ENCODE results near the gene SCN1B.

Gene SCN1B

GRCh38 chr19:34984287-34984686 is 46.0 kb upstream of the SCN1B start:
- Histone ChIP-seq H3K9me2 (replicated peaks; ENCODE audit: insufficient read depth, low read length) (no peaks in the 10 kb centered on the region), H4K20me1 (ENCODE audit: insufficient read depth, low read length) (no peaks in the 10 kb centered on the region), H2AFZ (ENCODE audit: low read length) (no peak overlapping the region), H3K9me3 (replicated peaks; ENCODE audit: insufficient read depth, low read length) (no peaks in the 10 kb centered on the region), H3K79me2 (ENCODE audit: low read length) (no peaks in the 10 kb centered on the region), H3K4me2 (ENCODE audit: low read depth, low read length) (no peak overlapping the region), H3K9ac (ENCODE audit: low read length) (no peak overlapping the region), H3K4me3 (ENCODE audit: low read length) (no peak overlapping the region), H3K36me3 (replicated peaks; ENCODE audit: insufficient read depth, low read length) (no peaks in the 10 kb centered on the region), H3F3A (ENCODE audit: insufficient read depth, low read length) (no peaks in the 10 kb centered on the region), H3K27me3 (replicated peaks; ENCODE audit: insufficient read depth, low read length) (peaks cover 37% of the 10 kb centered on the region), H3K27ac (ENCODE audit: low read length) (no peak overlapping the region), H3K4me1 (ENCODE audit: low read length) (no peaks in the 10 kb centered on the region)
- no peak for DNase-seq
- TF ChIP-seq CTCF (IDR thresholded peaks at IDR 0.05; ENCODE audit: low read length) (no peak), EZH2phosphoT487 (IDR thresholded peaks at IDR 0.05; ENCODE audit: low read length) (no peak), EZH2 (optimal IDR thresholded peaks at IDR 0.05; ENCODE audit: low read depth, low read length) (no peak)

DNA sequence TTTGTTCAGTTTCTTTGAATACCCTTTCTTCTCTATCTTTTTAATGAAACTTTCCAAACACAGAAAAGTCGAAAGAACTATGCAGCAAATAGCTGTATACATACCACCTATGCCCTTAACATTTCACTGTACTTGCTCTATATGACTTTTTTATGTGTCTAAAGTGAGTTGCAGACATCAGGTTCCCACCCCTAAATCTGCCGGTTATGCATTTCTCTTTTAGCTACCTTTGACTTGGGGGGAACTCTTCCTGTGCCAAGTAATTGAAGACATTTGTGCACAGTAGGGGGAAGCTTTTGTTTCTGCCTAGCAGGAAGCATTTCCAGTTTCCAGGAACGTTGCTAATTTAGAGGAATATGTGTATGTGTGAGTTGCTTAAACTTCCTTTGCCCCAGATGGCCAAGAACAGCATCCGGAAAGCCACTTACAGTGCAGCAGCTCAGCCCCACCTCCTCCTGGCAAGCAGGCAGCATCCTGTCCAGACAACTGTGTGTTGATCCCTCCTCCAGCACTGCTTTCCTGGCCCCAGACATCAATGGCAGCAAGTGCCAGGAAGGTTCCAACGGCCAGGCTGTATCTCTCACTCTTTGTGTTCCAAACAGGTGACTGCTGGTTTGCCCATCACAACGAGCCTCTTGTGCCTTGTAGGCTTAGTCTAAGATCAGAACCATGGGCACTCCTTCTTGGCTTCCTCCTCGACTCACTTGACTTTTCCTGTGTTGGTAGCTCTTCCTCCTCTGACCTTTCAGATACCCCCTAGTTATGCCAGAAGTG is 44.8 kb upstream of the SCN1B start:
- Histone ChIP-seq H3F3A (ENCODE audit: insufficient read depth, low read length) (no peaks in the 10 kb centered on the region), H3K79me2 (ENCODE audit: low read length) (no peaks in the 10 kb centered on the region), H3K4me3 (ENCODE audit: low read length) (no peak overlapping the region), H3K9me2 (replicated peaks; ENCODE audit: insufficient read depth, low read length) (no peaks in the 10 kb centered on the region), H2AFZ (ENCODE audit: low read length) (no peak overlapping the region), H3K9me3 (replicated peaks; ENCODE audit: insufficient read depth, low read length) (no peaks in the 10 kb centered on the region), H3K36me3 (replicated peaks; ENCODE audit: insufficient read depth, low read length) (no peaks in the 10 kb centered on the region), H3K27me3 (replicated peaks; ENCODE audit: insufficient read depth, low read length) (peaks cover 29% of the 10 kb centered on the region), H3K27ac (ENCODE audit: low read length) (no peak overlapping the region), H3K4me1 (ENCODE audit: low read length) (no peaks in the 10 kb centered on the region), H3K4me2 (ENCODE audit: low read depth, low read length) (no peak overlapping the region), H4K20me1 (ENCODE audit: insufficient read depth, low read length) (no peaks in the 10 kb centered on the region), H3K9ac (ENCODE audit: low read length) (no peak overlapping the region)
- no peak for DNase-seq
- TF ChIP-seq EZH2phosphoT487 (IDR thresholded peaks at IDR 0.05; ENCODE audit: low read length): no peak
- no peak for TF ChIP-seq CTCF (IDR thresholded peaks at IDR 0.05; ENCODE audit: low read length)
- no peak for TF ChIP-seq EZH2 (optimal IDR thresholded peaks at IDR 0.05; ENCODE audit: low read depth, low read length)

DNA sequence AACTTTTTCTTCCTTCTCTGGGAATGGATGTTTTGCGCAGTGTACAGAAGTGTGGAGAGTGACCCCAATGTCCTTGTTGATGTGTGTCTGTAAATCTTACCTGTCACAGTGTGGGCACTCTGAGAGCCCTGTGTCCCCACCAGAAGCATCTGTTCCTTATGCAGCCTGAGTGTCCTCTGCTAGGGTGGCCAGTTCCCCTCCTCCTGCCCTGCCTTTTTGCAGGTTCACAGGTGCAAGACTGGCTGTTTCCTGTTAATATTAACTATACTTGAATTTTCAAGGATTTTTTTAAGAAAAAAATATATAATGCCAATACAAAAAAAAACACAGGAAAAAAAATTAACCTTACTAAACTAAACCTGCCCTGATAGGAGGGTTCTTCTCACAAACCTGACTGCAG is 42.2 kb upstream of the SCN1B start:
- H3K9me3 ChIP-seq (replicated peaks; ENCODE audit: insufficient read depth, low read length): no peaks in the 10 kb centered on the region
- no peak for TF ChIP-seq EZH2 (optimal IDR thresholded peaks at IDR 0.05; ENCODE audit: low read depth, low read length)
- no peak for TF ChIP-seq CTCF (IDR thresholded peaks at IDR 0.05; ENCODE audit: low read length)
- no peak for TF ChIP-seq EZH2phosphoT487 (IDR thresholded peaks at IDR 0.05; ENCODE audit: low read length)

More for the DNA sequence above, 42.2 kb upstream of the SCN1B start:
- H3K4me2 ChIP-seq (ENCODE audit: low read depth, low read length): no peak overlapping the region
- H3K27ac ChIP-seq (ENCODE audit: low read length): no peak overlapping the region
- no peaks in the 10 kb centered on the region for H3K4me1 ChIP-seq (ENCODE audit: low read length)
- H3K9ac ChIP-seq (ENCODE audit: low read length): no peak overlapping the region
- DNase-seq: no peak
- no peaks in the 10 kb centered on the region for H3F3A ChIP-seq (ENCODE audit: insufficient read depth, low read length)
- H2AFZ ChIP-seq (ENCODE audit: low read length): no peak overlapping the region
- no peaks in the 10 kb centered on the region for H3K36me3 ChIP-seq (replicated peaks; ENCODE audit: insufficient read depth, low read length)
- H3K79me2 ChIP-seq (ENCODE audit: low read length): no peaks in the 10 kb centered on the region
- H3K27me3 ChIP-seq (replicated peaks; ENCODE audit: insufficient read depth, low read length): peaks cover 16% of the 10 kb centered on the region
- H4K20me1 ChIP-seq (ENCODE audit: insufficient read depth, low read length): no peaks in the 10 kb centered on the region
- H3K9me2 ChIP-seq (replicated peaks; ENCODE audit: insufficient read depth, low read length): no peaks in the 10 kb centered on the region
- no peak overlapping the region for H3K4me3 ChIP-seq (ENCODE audit: low read length)
